WTC11 (cell line): ENCODE data around the gene RCAN1. TPM values are rescaled to one million over a fixed set of nuclear protein-coding genes. Genes with fewer than 3 reads are reported as not detected.

Source experiments
- ATAC-seq: fragments of 200-7000 bp; cut with Tn5 transposase; 2 replicates; pipeline ENCODE4 v1.10.0; 2021; ENCODE audit warnings: mild to moderate bottlenecking, moderate library complexity
- CTCF ChIA-PET: fragments of 300-600 bp; sonication (Branson Sonifier 250); formaldehyde crosslinking; loops from one replicate; lab custom pipeline; 2021; ENCODE audit warnings: antibody characterized with exemption; lab: Charles Lee
- POLR2A ChIA-PET: fragments of 350-600 bp; sonication (Branson Sonifier 250); formaldehyde crosslinking; loops from one replicate; lab custom pipeline; 2021; ENCODE audit warnings: antibody characterized with exemption; lab: Charles Lee
- DNase-seq: peaks from one replicate; pipeline ENCODE4 v3.0.0; 2021; ENCODE audit warnings: low spot score
- H3K27ac Mint-ChIP-seq: 2 replicates; pipeline ENCODE4 v1.8.0; 2021; ENCODE audit warnings: mixed read lengths
- H3K27me3 Mint-ChIP-seq: 2 replicates; pipeline ENCODE4 v1.8.0; 2021; ENCODE audit warnings: low read depth, mild to moderate bottlenecking, moderate library complexity, mixed read lengths
- H3K36me3 Mint-ChIP-seq: 2 replicates; pipeline ENCODE4 v1.8.0; 2021; ENCODE audit warnings: mixed read lengths
- H3K4me1 Mint-ChIP-seq: 2 replicates; pipeline ENCODE4 v1.8.0; 2022; ENCODE audit warnings: mixed read lengths
- H3K4me3 Mint-ChIP-seq: 2 replicates; pipeline ENCODE4 v1.8.0; 2021; ENCODE audit warnings: mild to moderate bottlenecking, moderate library complexity, mixed read lengths
- H3K9me3 Mint-ChIP-seq: 2 replicates; pipeline ENCODE4 v1.8.0; 2021; ENCODE audit warnings: mixed read lengths
- AFF4 ChIP-seq: sonication (generic); formaldehyde crosslinking; IDR thresholded peaks from 2 replicates; pipeline ENCODE4 v1.8.1; 2023; ENCODE audit warnings: mild to moderate bottlenecking, missing genetic modification reagents, borderline replicate concordance
- CBFB ChIP-seq: sonication (generic); formaldehyde crosslinking; IDR thresholded peaks from 2 replicates; pipeline ENCODE4 v1.8.1; 2022; ENCODE audit warnings: mild to moderate bottlenecking, low read depth, missing genetic modification reagents
- E2F1 ChIP-seq: sonication (generic); formaldehyde crosslinking; IDR thresholded peaks from 2 replicates; pipeline ENCODE4 v1.8.0; 2022; ENCODE audit warnings: mild to moderate bottlenecking, missing genetic modification reagents
- EMX1 ChIP-seq: fragments of 250-450 bp; sonication (Bioruptor Pico); IDR thresholded peaks from 2 replicates; pipeline ENCODE4 v1.8.0; 2021; ENCODE audit warnings: mild to moderate bottlenecking
- FOXJ3 ChIP-seq: sonication (generic); formaldehyde crosslinking; IDR thresholded peaks from 2 replicates; pipeline ENCODE4 v1.9.0; 2021; ENCODE audit warnings: missing genetic modification reagents, mild to moderate bottlenecking, borderline replicate concordance
- HMGA2 ChIP-seq: fragments of 250-450 bp; sonication (Bioruptor Pico); IDR thresholded peaks from 2 replicates; pipeline ENCODE4 v1.4.0; 2021; ENCODE audit warnings: mild to moderate bottlenecking, moderate library complexity
- JAZF1 ChIP-seq: fragments of 250-450 bp; sonication (Bioruptor Pico); IDR thresholded peaks from 2 replicates; pipeline ENCODE4 v1.9.0; 2021; ENCODE audit warnings: moderate library complexity, mild to moderate bottlenecking, inconsistent platforms
- JUN ChIP-seq: sonication (generic); formaldehyde crosslinking; IDR thresholded peaks from 2 replicates; pipeline ENCODE4 v1.8.0; 2023; ENCODE audit warnings: mild to moderate bottlenecking, missing genetic modification reagents
- KAT7 ChIP-seq: sonication (generic); formaldehyde crosslinking; IDR thresholded peaks from 2 replicates; pipeline ENCODE4 v1.8.1; 2023; ENCODE audit warnings: missing genetic modification reagents, mild to moderate bottlenecking, borderline replicate concordance
- NFYB ChIP-seq: sonication (generic); formaldehyde crosslinking; conservative IDR thresholded peaks from 2 replicates; pipeline ENCODE4 v1.8.0; 2022; ENCODE audit warnings: low read depth, missing genetic modification reagents
- NR3C1 ChIP-seq: sonication (generic); formaldehyde crosslinking; conservative IDR thresholded peaks from 2 replicates; pipeline ENCODE4 v1.8.1; 2023; ENCODE audit warnings: low read depth, mild to moderate bottlenecking, missing genetic modification reagents
- PRRX2 ChIP-seq: fragments of 250-450 bp; sonication (Bioruptor Pico); IDR thresholded peaks from 2 replicates; pipeline ENCODE4 v1.8.0; 2021; ENCODE audit warnings: mild to moderate bottlenecking
- SMAD4 ChIP-seq: sonication (generic); formaldehyde crosslinking; IDR thresholded peaks from 2 replicates; pipeline ENCODE4 v1.8.0; 2022; ENCODE audit warnings: mild to moderate bottlenecking, missing genetic modification reagents
- SOX15 ChIP-seq: fragments of 250-450 bp; sonication (Bioruptor Pico); IDR thresholded peaks from 2 replicates; pipeline ENCODE4 v1.9.0; 2021; ENCODE audit warnings: mild to moderate bottlenecking
- SP1 ChIP-seq: sonication (generic); formaldehyde crosslinking; conservative IDR thresholded peaks from 2 replicates; pipeline ENCODE4 v1.8.1; 2022; ENCODE audit warnings: missing genetic modification reagents
- STAT6 ChIP-seq: sonication (generic); formaldehyde crosslinking; conservative IDR thresholded peaks from 2 replicates; pipeline ENCODE4 v1.8.1; 2023; ENCODE audit warnings: mild to moderate bottlenecking, low read depth, missing genetic modification reagents, moderate library complexity
- ZBTB21 ChIP-seq: sonication (generic); formaldehyde crosslinking; IDR thresholded peaks from 2 replicates; pipeline ENCODE4 v1.8.1; 2023; ENCODE audit warnings: mild to moderate bottlenecking, missing genetic modification reagents, borderline replicate concordance
- ZMAT4 ChIP-seq: fragments of 250-450 bp; sonication (Bioruptor Pico); IDR thresholded peaks from 2 replicates; pipeline ENCODE4 v1.9.0; 2021; ENCODE audit warnings: mild to moderate bottlenecking
- ZNF423 ChIP-seq: fragments of 250-450 bp; sonication (Bioruptor Pico); IDR thresholded peaks from 2 replicates; pipeline ENCODE4 v2.1.2; 2022; ENCODE audit warnings: mild to moderate bottlenecking, moderate library complexity
- total RNA-seq: library from RNA; stranded (reverse); gene quantifications from 3 replicates; pipeline ENCODE4 v1.2.3, GENCODE V29; 2021

The RCAN1 gene
- total RNA-seq, 1 experiment from 2014 or later, result 5.9 TPM

GRCh38 chr21:34598931-34599400 lies 15.9 kb downstream of the RCAN1 start:
- Mint-ChIP-seq H3K27me3 (no peaks in the 10 kb centered on the region), H3K9me3 (no peaks in the 10 kb centered on the region), H3K4me1 (peaks cover 13% of the 10 kb centered on the region)
- no peak for DNase-seq
- no peak for ATAC-seq
- TF ChIP-seq FOXJ3 (no peak), HMGA2 (no peak), NFYB (no peak), EMX1 (no peak), NR3C1 (CRISPR knock-in tag) (no peak), JUN (no peak), STAT6 (CRISPR knock-in tag) (no peak), SP1 (CRISPR knock-in tag) (no peak), JAZF1 (CRISPR knock-in tag) (no peak), ZNF423 (no peak), SMAD4 (CRISPR knock-in tag) (no peak), ZMAT4 (CRISPR knock-in tag) (no peak), E2F1 (no peak), ZBTB21 (CRISPR knock-in tag) (no peak)
- TF ChIP-seq, all 79 proteins: peak for 0
- no peak overlapping the region for H3K4me3 Mint-ChIP-seq
- ChIA-PET POLR2A (interaction anchor here (0.6 kb wide), 1 partner anchor 233 kb away, joined by 3 read pairs; no protein-coding TSS in a partner anchor), CTCF (interaction anchor here (8.1 kb wide), 1 partner anchor 89 kb away, joined by 137 read pairs; no protein-coding TSS in a partner anchor)
- no peaks in the 10 kb centered on the region for H3K36me3 Mint-ChIP-seq
- H3K27ac Mint-ChIP-seq, result no peak overlapping the region

GRCh38 chr21:34597406-34597805 lies 17.5 kb downstream of the RCAN1 start:
- TF ChIP-seq PRRX2 (CRISPR knock-in tag), result no peak
- TF ChIP-seq SOX15 (CRISPR knock-in tag), result no peak
- TF ChIP-seq KAT7, result no peak
- TF ChIP-seq AFF4 (CRISPR knock-in tag), result no peak
- TF ChIP-seq CBFB, result no peak
- TF ChIP-seq, all 79 proteins: peak for 0
- Mint-ChIP-seq H3K36me3 (no peaks in the 10 kb centered on the region), H3K27ac (no peak overlapping the region), H3K27me3 (no peaks in the 10 kb centered on the region), H3K4me3 (no peak overlapping the region), H3K4me1 (peaks cover 7% of the 10 kb centered on the region), H3K9me3 (no peaks in the 10 kb centered on the region)
- ChIA-PET CTCF (interaction anchor here (1.4 kb wide), 1 partner anchor 87 kb away, joined by 4 read pairs; no protein-coding TSS in a partner anchor), POLR2A (no interaction called here)
- ATAC-seq (no peak), DNase-seq (no peak)
